K562 (cell line): ENCODE data around the gene NET1. TPM values are rescaled to one million over a fixed set of nuclear protein-coding genes. Genes with fewer than 3 reads are reported as not detected.

Experiments
- CC2D1A ChIP-seq: fragments of 450-650 bp; IDR thresholded peaks from 2 replicates; pipeline ENCODE4 v1.6.1; 2017; ENCODE audit warnings: mild to moderate bottlenecking
- CHD7 ChIP-seq: fragments of 200-600 bp; sonication (generic); IDR thresholded peaks from one replicate; pipeline ENCODE4 v1.6.1; 2012; ENCODE audit warnings: mild to moderate bottlenecking, low read depth, low read length, inconsistent platforms
- FIP1L1 ChIP-seq: fragments of 200-400 bp; formaldehyde crosslinking; IDR thresholded peaks from 2 replicates; pipeline ENCODE4 v1.6.1; 2018; ENCODE audit warnings: mild to moderate bottlenecking, low read depth, low read length; ENCODE audit not compliant: poor library complexity, severe bottlenecking
- FUS ChIP-seq: fragments of 200-400 bp; formaldehyde crosslinking; optimal IDR thresholded peaks from 2 replicates; pipeline ENCODE3; 2017; ENCODE audit warnings: low read depth, low read length
- MBD2 ChIP-seq: sonication (generic); IDR thresholded peaks from 2 replicates; pipeline ENCODE4 v1.6.1; 2016; ENCODE audit warnings: low read depth, borderline replicate concordance
- MXD1 ChIP-seq: fragments of 250-450 bp; sonication (Bioruptor Pico); IDR thresholded peaks from 2 replicates; pipeline ENCODE4 v1.8.0; 2021; ENCODE audit warnings: borderline replicate concordance, mild to moderate bottlenecking, moderate library complexity; ENCODE audit not compliant: poor library complexity, severe bottlenecking
- NR2C2 ChIP-seq, 2 experiments: fragments of 200-800 bp in 1 of 2; sonication (Bioruptor generic) in 1 of 2; sonication (generic) in 1 of 2; formaldehyde crosslinking in 1 of 2; IDR thresholded peaks; 2 replicates each; pipeline versions ENCODE4 v1.6.1 to v1.8.0; 2016 to 2022; ENCODE audit warnings: mild to moderate bottlenecking in 1 of 2, missing compliant biosample characterization in 1 of 2, missing genetic modification characterization in 1 of 2, missing genetic modification reagents in 1 of 2
- POLR2AphosphoS2 ChIP-seq: IDR thresholded peaks from 2 replicates; pipeline ENCODE4 v1.6.1; 2012; ENCODE audit warnings: low read length, improper control_type of control experiment
- TARDBP ChIP-seq: fragments of 450-650 bp; IDR thresholded peaks from 2 replicates; pipeline ENCODE4 v1.6.1; 2016
- ZBTB7A ChIP-seq: IDR thresholded peaks from 2 replicates; pipeline ENCODE4 v1.6.1; 2011; ENCODE audit warnings: low read depth, mild to moderate bottlenecking, low read length, moderate library complexity, borderline replicate concordance; ENCODE audit not compliant: control insufficient read depth
- ZNF124 ChIP-seq: sonication (generic); formaldehyde crosslinking; IDR thresholded peaks from 2 replicates; pipeline ENCODE4 v1.8.1; 2022; ENCODE audit warnings: missing genetic modification reagents
- ZNF274 ChIP-seq: IDR thresholded peaks from 2 replicates; pipeline ENCODE4 v1.6.1; 2011; ENCODE audit warnings: low read depth, mild to moderate bottlenecking, low read length, moderate library complexity, borderline replicate concordance
- ZNF707 ChIP-seq: fragments of 250-450 bp; sonication (Bioruptor Pico); conservative IDR thresholded peaks from 2 replicates; pipeline ENCODE4 v1.8.0; 2022; ENCODE audit warnings: inconsistent platforms, mild to moderate bottlenecking, moderate library complexity
- ZNF717 ChIP-seq: fragments of 250-450 bp; sonication (Bioruptor Pico); IDR thresholded peaks from 2 replicates; pipeline ENCODE4 v1.5.0; 2021
- polyA plus RNA-seq, 8 experiments: library from polyadenylated mRNA; depleted of rRNA in 4 of 8; stranded (reverse) in 5 of 8; unstranded in 3 of 8; fragments of >200 nt; fragmentation: Nextera tagmentation in 2 of 8; fragmentation: Illumina TruSeq in 1 of 8; extraction: Ambion mirVana in 2 of 8; extraction: Trizol in 1 of 8; gene quantifications; 2 replicates each; pipeline versions ENCODE4 v1.2.1 to v1.2.3, GENCODE V29; 2011 to 2014; ENCODE audit warnings: inconsistent platforms in 1 of 8, missing spikeins in 1 of 8
- total RNA-seq, 7 experiments: library from RNA; depleted of rRNA in 6 of 7; stranded (reverse); fragments of >200 nt in 6 of 7; fragmentation: Illumina TruSeq in 2 of 7; extraction: Trizol in 2 of 7; gene quantifications; 2 replicates each; pipeline versions ENCODE4 v1.2.1 to v1.2.3, GENCODE V29; 2011 to 2021; ENCODE audit warnings: low replicate concordance in 1 of 7

The NET1 gene
- total and polyA plus RNA-seq, 9 of the 15 experiments (the other 6 are each of a cell fraction or from before 2014, with no cell fraction given), result 47.4 to 258 (median 106) TPM

GRCh38 chr10:5477948-5478693 is 65.8 kb downstream of the NET1 start (continued):
- TF ChIP-seq CHD7 (no peak), ZNF717 (CRISPR knock-in tag) (no peak), ZBTB7A (peak; percentile 49; the same call in 1 of the 2 replicates), FIP1L1 (no peak), ZNF707 (CRISPR knock-in tag) (no peak), TARDBP (no peak), ZNF124 (CRISPR knock-in tag) (no peak), CC2D1A (no peak), MXD1 (no peak), NR2C2 (CRISPR knock-in tag; IDR thresholded peaks at IDR 0.05) (no peak), NR2C2 (tag; IDR thresholded peaks at IDR 0.05) (0 out of 2 replicates have a peak, but pooled peaks have one; percentile 23), FUS (no peak), MBD2 (no peak), ZNF274 (no peak), POLR2AphosphoS2 (no peak)
